K562 treated with DMSO at 1 percent for 4 hours (cell line): ENCODE measurements around the gene GNAT1. TPM values are rescaled to one million over a fixed set of nuclear protein-coding genes. Genes with fewer than 3 reads are reported as not detected.

Experiments
- total RNA-seq: library from RNA; unstranded; fragments of 300-600 nt; gene quantifications from 2 replicates; pipeline ENCODE4 v1.2.3, GENCODE V29; 2022; ENCODE audit not compliant: insufficient read depth

GNAT1 gene
- not detected in 2 replicates for total RNA-seq

GRCh38 chr3:50190936-50191660 is at the start of gene GNAT1:
GNAT1 (plus strand) TSS chr3:50191610; CDS start chr3:50191726, 116 bp downstream.

GRCh38 chr3:50154840-50155490 is 36.4 kb upstream of the GNAT1 start, which contains the start of gene SEMA3F:
SEMA3F (plus strand) TSS chr3:50155324; CDS start chr3:50159623, 4,299 bp downstream.

GRCh38 chr3:50204804-50205412 is 13.5 kb downstream of the GNAT1 start, which contains the start of gene SLC38A3:
SLC38A3 (plus strand) TSS chr3:50205271; CDS start chr3:50214200, 8,929 bp downstream.

GRCh38 chr3:50235716-50236483 is 44.5 kb downstream of the GNAT1 start, which contains the start of gene GNAI2:
GNAI2 (plus strand) TSS chr3:50236204; CDS start chr3:50236336, 132 bp downstream.

Other genes starting within 250 kb of the GNAT1 start
- gene RBM5, start 102.7 kb upstream of the GNAT1 start, total RNA-seq: 38.5 and 47.1 TPM in 2 replicates
- gene SEMA3F, start 36.3 kb upstream of the GNAT1 start, total RNA-seq: 2.4 and 3.7 TPM in 2 replicates
- gene SLC38A3, start 13.7 kb downstream of the GNAT1 start, total RNA-seq: not detected in 2 replicates
- 85.7 and 91.4 TPM in 2 replicates for gene GNAI2, start 44.6 kb downstream of the GNAT1 start, total RNA-seq
- 2.9 and 3.8 TPM in 2 replicates for gene SEMA3B, start 77.5 kb downstream of the GNAT1 start, total RNA-seq
- 0.47 TPM in 1 of 2 replicates, not detected in the other for gene LSMEM2, start 87.5 kb downstream of the GNAT1 start, total RNA-seq
- gene IFRD2, start 100.8 kb downstream of the GNAT1 start, total RNA-seq: 36.1 and 41.2 TPM in 2 replicates
- gene HYAL3, start 107.8 kb downstream of the GNAT1 start, total RNA-seq: 11.0 and 12.0 TPM in 2 replicates
- gene NAA80, start 107.8 kb downstream of the GNAT1 start, total RNA-seq: 9.2 and 10.6 TPM in 2 replicates
- 3.6 and 4.9 TPM in 2 replicates for gene HYAL1, start 112.0 kb downstream of the GNAT1 start, total RNA-seq
- 7.4 and 12.3 TPM in 2 replicates for gene HYAL2, start 131.1 kb downstream of the GNAT1 start, total RNA-seq
- gene TUSC2, start 136.6 kb downstream of the GNAT1 start, total RNA-seq: 29.7 and 46.9 TPM in 2 replicates
- gene RASSF1, start 149.2 kb downstream of the GNAT1 start, total RNA-seq: 75.6 and 80.3 TPM in 2 replicates
- 1.7 and 2.7 TPM in 2 replicates for gene ZMYND10, start 154.1 kb downstream of the GNAT1 start, total RNA-seq
- gene NPRL2, start 159.2 kb downstream of the GNAT1 start, total RNA-seq: 28.9 and 35.2 TPM in 2 replicates
- 9.7 and 11.7 TPM in 2 replicates for gene CYB561D2, start 159.3 kb downstream of the GNAT1 start, total RNA-seq
- 26.6 and 33.3 TPM in 2 replicates for gene TMEM115, start 167.9 kb downstream of the GNAT1 start, total RNA-seq